Measurements from ENCODE around the gene ABHD17A. TPM values are rescaled to one million over a fixed set of nuclear protein-coding genes. Genes with fewer than 3 reads are reported as not detected.

The ABHD17A gene
- total RNA-seq, 4 donors from 2014 or later: 86.8 to 134 (median 91.4) TPM

DNA sequence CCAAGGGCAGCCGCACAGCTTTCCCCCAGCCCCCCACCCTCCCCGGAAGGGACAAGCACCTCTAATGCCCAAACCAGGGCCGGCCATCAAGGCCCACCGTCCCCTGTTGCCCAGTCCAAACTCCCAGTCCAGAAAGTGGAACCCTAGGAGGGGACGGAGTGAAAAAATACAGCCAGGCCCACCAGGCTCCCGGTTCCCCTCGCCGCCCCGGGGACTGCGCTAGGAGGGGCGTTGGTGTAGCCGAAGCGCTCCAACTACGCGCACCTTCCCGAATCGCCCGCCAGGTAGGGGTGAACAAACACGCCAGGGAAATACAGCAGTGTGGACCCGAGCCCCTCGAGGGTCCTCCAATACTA, 23.2 kb downstream of the ABHD17A start:
- no peaks in the 10 kb centered on the region for H3K9me3 ChIP-seq
- no peak for TF ChIP-seq POLR2A (IDR thresholded peaks at IDR 0.05)
- TF ChIP-seq, protein P1, sequence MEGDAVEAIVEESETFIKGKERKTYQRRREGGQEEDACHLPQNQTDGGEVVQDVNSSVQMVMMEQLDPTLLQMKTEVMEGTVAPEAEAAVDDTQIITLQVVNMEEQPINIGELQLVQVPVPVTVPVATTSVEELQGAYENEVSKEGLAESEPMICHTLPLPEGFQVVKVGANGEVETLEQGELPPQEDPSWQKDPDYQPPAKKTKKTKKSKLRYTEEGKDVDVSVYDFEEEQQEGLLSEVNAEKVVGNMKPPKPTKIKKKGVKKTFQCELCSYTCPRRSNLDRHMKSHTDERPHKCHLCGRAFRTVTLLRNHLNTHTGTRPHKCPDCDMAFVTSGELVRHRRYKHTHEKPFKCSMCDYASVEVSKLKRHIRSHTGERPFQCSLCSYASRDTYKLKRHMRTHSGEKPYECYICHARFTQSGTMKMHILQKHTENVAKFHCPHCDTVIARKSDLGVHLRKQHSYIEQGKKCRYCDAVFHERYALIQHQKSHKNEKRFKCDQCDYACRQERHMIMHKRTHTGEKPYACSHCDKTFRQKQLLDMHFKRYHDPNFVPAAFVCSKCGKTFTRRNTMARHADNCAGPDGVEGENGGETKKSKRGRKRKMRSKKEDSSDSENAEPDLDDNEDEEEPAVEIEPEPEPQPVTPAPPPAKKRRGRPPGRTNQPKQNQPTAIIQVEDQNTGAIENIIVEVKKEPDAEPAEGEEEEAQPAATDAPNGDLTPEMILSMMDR (IDR thresholded peaks at IDR 0.05): no peak
- peak overlapping the region; percentile 19 to 72 (median 37) for H3K4me3 ChIP-seq (replicated peaks in 1 of 3)
- WGBS, 2 donors: 22 to 26% methylated on average over 19 to 21 of the region's 21 CpGs
- no peaks in the 10 kb centered on the region for H3K36me3 ChIP-seq
- peak overlapping the region in 1 of 3 donors; percentile 41 for H3K27ac ChIP-seq
- intact Hi-C loops (cut with DNase I): no loop called here
- no peaks in the 10 kb centered on the region for H3K27me3 ChIP-seq
- peaks cover 33 to 51% of the 10 kb centered on the region in 2 donors for H3K4me1 ChIP-seq
- no peak for DNase-seq

DNA sequence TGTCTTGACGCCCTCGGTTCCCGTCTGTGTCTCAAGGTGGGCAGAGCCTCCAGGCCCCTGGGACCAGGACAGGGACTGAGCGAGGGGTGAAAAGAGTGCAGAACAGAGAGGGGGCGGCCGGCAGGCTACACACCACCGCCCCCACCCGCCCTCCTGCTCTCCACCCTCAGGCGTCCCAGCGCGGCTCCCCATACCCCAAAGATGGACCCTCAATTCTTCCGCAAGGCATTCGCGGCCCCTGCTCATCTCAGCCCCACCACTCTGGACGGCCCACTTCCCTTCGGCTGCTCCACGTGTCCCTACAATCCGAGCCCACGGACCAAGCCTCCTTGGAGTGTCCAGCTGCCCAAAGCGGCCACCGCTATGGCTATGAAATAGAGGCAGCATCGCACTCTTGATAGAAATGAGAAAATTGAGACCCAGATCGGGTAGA, 23.7 kb downstream of the ABHD17A start:
- Histone ChIP-seq H3K27ac (peak overlapping the region in 1 of 3 donors; percentile 41), H3K4me1 (peaks cover 34 to 55% of the 10 kb centered on the region in 2 donors), H3K4me3 (replicated peaks in 1 of 3) (peak overlapping the region in 1 of 3 donors; percentile 19), H3K27me3 (no peaks in the 10 kb centered on the region), H3K36me3 (no peaks in the 10 kb centered on the region), H3K9me3 (no peaks in the 10 kb centered on the region)
- TF ChIP-seq, protein P1 (IDR thresholded peaks at IDR 0.05): no peak
- no peak for TF ChIP-seq POLR2A (IDR thresholded peaks at IDR 0.05)
- WGBS, 2 donors: 61 to 63% methylated on average over 21 to 23 of the region's 23 CpGs
- no peak for DNase-seq
- intact Hi-C loops (cut with DNase I): no loop called here

DNA sequence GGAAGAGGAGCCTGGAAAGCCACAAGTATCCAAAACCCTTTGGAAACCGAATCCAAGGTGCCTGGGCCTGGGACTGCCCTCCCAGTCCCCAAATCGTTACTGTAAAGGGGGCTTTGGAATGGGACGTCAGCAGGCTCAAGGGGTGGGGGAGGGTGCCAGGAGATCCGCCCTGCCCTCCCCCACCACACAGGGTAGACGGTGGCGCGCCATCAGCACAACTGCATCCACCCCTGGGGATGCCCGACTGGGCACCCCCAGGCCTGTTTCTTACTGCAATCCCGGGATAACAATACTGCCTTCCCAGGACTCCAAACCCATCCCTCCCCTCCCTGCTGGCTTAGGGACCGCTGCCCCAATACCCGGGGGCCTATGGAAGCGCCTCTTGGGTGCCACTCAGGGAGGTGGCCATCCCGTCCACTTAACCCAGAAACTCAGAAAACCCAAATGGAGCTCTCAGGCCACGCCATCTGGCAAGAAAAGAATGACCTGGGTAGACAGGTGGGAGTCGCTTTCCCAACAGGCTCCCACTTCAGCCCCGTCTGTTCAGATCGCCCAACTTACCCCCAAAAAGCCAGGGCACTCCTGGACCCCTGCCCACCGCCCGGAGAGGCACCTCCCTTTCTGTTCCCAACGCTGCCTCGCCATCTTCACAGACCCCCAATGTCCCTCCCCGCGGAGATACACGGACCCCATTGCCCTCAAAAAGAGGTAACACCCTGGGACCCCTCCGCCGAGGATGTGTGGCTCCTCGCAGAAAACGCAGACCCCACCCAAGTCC, 24.3 kb downstream of the ABHD17A start:
- intact Hi-C loops (cut with DNase I): no loop called here
- DNase-seq: no peak
- Histone ChIP-seq H3K9me3 (no peaks in the 10 kb centered on the region), H3K27ac (no peak overlapping the region), H3K36me3 (no peaks in the 10 kb centered on the region), H3K4me3 (replicated peaks in 1 of 3) (no peak overlapping the region), H3K27me3 (no peaks in the 10 kb centered on the region), H3K4me1 (peaks cover 34 to 61% of the 10 kb centered on the region in 2 donors)
- no peak for TF ChIP-seq POLR2A (IDR thresholded peaks at IDR 0.05)
- TF ChIP-seq, protein P1 (IDR thresholded peaks at IDR 0.05): no peak
- WGBS, 2 donors: 68 to 69% methylated on average over 25 to 26 of the region's 28 CpGs

DNA sequence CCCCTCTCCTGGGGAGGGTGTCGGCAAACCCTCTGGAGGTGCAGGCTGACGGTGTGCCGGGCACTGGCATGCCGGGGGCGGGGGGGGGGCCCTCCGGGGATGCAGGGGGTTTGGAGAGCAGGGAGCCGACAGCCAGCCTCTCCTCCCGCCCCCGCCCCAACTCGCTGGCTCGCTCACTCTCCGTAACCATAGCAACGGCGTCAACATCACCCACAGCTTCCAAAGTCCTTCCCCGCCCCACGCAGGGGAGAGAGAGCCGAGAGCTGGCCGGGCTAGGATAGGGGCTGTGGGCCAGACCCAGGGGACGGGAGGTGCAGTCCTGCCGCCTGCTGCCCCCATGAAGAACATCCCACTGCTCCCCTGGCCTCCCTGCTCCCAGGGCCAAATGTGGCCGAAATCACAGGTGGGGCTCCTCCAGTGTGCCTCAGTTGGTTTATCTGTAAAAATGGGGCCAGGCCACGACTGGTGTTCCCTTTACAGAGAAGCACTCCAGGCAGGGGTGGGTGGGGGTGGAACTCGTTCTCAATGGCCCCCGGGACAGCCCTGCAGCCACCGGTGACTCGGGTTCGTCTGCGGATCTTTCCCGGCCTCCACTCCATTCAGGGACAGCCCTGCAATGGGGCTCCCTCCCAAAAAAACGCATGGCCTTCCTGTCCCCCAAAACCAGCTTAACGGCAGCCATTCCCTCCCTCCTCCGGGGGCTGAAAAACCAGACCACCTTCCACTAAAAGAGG, 25.1 kb downstream of the ABHD17A start:
- DNase-seq: peak; percentile 50 to 73
- no peak overlapping the region for H3K27ac ChIP-seq
- TF ChIP-seq, protein P1 (IDR thresholded peaks at IDR 0.05): no peak
- intact Hi-C loops (cut with DNase I): no loop called here
- peaks cover 34 to 64% of the 10 kb centered on the region in 2 donors for H3K4me1 ChIP-seq
- 0 to 26% methylated on average over 3 to 20 of the region's 32 CpGs for WGBS, 2 donors
- no peaks in the 10 kb centered on the region for H3K27me3 ChIP-seq
- no peaks in the 10 kb centered on the region for H3K36me3 ChIP-seq
- no peaks in the 10 kb centered on the region for H3K9me3 ChIP-seq
- H3K4me3 ChIP-seq (replicated peaks in 1 of 3): no peak overlapping the region

DNA sequence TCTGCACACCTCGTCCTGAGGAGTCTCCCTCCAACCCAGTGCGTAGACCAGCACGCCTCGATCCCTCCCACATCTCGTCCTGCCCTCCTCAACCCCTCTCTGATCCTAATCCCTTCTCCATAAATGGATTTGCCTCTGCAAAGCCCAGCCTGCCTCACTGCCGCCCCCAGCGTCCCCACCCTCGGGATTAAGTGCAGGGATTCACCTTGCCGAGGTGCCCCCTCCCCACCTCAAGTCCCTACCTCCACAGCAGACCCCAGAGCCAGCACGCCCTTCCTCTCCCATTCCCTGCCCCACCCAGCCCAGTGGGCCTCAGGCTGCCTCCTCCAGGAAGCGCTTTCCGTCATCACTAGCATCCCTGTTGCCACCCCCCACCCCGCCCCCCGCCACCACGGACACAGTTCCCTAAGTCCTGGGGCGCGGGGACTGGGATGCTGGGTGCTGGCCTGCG, 25.9 kb downstream of the ABHD17A start:
- WGBS, 2 donors: 67 to 75% methylated on average over 14 to 16 of the region's 18 CpGs
- Histone ChIP-seq H3K36me3 (no peaks in the 10 kb centered on the region), H3K27ac (no peak overlapping the region), H3K4me1 (peaks cover 29 to 59% of the 10 kb centered on the region in 2 donors), H3K4me3 (replicated peaks in 1 of 3) (no peak overlapping the region), H3K27me3 (no peaks in the 10 kb centered on the region), H3K9me3 (no peaks in the 10 kb centered on the region)
- TF ChIP-seq POLR2A (IDR thresholded peaks at IDR 0.05): no peak
- DNase-seq: no peak
- intact Hi-C loops (cut with DNase I): no loop called here
